NCI-H1092 (cell line): ENCODE results near the gene BICD2.
"Not testable (repeated sequence)": the region's sequence is repeated elsewhere in the genome, so short reads cannot be mapped to it uniquely, and the experiment has no call there.

Experiments used
- DNase-seq: peaks from one replicate; lab custom pipeline; 2025; lab: John Stamatoyannopoulos, UW

BICD2 gene

GRCh38 chr9:92770360-92770995 lies 5.8 kb upstream of the BICD2 start:
- no peak for DNase-seq

GRCh38 chr9:92769990-92770359 lies 5.3 kb upstream of the BICD2 start:
- no peak for DNase-seq

GRCh38 chr9:92769286-92769685 lies 4.7 kb upstream of the BICD2 start:
- no peak for DNase-seq

- not testable (repeated sequence) for DNase-seq
Observed at GRCh38 chr9:92768816-92769215, 4.2 kb upstream of the BICD2 start.

GRCh38 chr9:92767066-92768054 lies 2.7 kb upstream of the BICD2 start:
- no peak for DNase-seq

- DNase-seq, result peak; percentile 98
Observed at GRCh38 chr9:92764988-92765936, 629 bp upstream of the BICD2 start.

GRCh38 chr9:92763721-92764380 lies 782 bp downstream of the BICD2 start:
- no peak for DNase-seq

- no peak for DNase-seq
Observed at GRCh38 chr9:92762781-92763708, 1.6 kb downstream of the BICD2 start.

- DNase-seq, result no peak
Observed at GRCh38 chr9:92762196-92762595, 2.4 kb downstream of the BICD2 start.

- DNase-seq, result no peak
Observed at GRCh38 chr9:92761686-92762085, 2.9 kb downstream of the BICD2 start.

- DNase-seq, result no peak
Observed at GRCh38 chr9:92760494-92760893, 4.1 kb downstream of the BICD2 start.

GRCh38 chr9:92760070-92760469 lies 4.6 kb downstream of the BICD2 start:
- no peak for DNase-seq

GRCh38 chr9:92759446-92759845 lies 5.2 kb downstream of the BICD2 start:
- no peak for DNase-seq

GRCh38 chr9:92756792-92757191 lies 7.8 kb downstream of the BICD2 start:
- DNase-seq, result no peak

- DNase-seq, result no peak
Observed at GRCh38 chr9:92754091-92754745, 10.4 kb downstream of the BICD2 start.

- no peak for DNase-seq
Observed at GRCh38 chr9:92752812-92753404, 11.7 kb downstream of the BICD2 start.

GRCh38 chr9:92749934-92750315 lies 14.7 kb downstream of the BICD2 start:
- no peak for DNase-seq

- DNase-seq, result peak; percentile 59
Observed at GRCh38 chr9:92749071-92749933, 15.3 kb downstream of the BICD2 start.

GRCh38 chr9:92748233-92748497 lies 16.5 kb downstream of the BICD2 start:
- no peak for DNase-seq
